Measurements from ENCODE around the gene MPO.

The MPO gene

DNA sequence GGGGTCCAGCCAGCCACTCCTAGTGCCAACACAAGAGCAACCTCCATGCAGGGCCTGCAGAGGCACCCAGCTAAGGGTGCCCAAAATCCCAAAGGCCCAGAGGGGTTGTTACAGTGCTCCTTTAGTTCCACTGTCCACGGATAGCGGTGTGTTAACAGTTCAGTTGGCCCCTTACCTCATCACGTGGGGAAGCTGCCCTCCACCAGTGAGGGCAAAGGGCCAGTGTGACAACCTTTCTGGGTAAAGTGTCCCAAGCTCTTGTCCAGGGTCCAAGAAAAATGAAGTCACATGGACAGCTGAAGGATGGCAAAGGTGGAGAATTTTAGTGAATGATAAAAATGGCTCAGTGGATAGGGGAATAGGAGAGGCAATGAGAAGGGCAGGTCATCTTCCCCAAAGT lies 53.0 kb downstream of the MPO start:
- no peak overlapping the region for H3K27ac Mint-ChIP-seq
- H3K4me1 Mint-ChIP-seq (ENCODE audit: low read depth in 2 of 2) = no peaks in the 10 kb centered on the region
- no peak overlapping the region for H3K4me3 Mint-ChIP-seq
- H3K9me3 Mint-ChIP-seq = no peaks in the 10 kb centered on the region
- no peak for DNase-seq
- H3K36me3 Mint-ChIP-seq (ENCODE audit: insufficient read depth) = no peaks in the 10 kb centered on the region
- peaks cover 35 to 54% of the 10 kb centered on the region in 2 donors for H3K27me3 Mint-ChIP-seq
- ATAC-seq (replicated peaks) = no peak

GRCh38 chr17:58224315-58224714 lies 56.4 kb downstream of the MPO start:
- peaks cover 26 to 32% of the 10 kb centered on the region in 2 donors for H3K27me3 Mint-ChIP-seq
- DNase-seq (no peak), ATAC-seq (replicated peaks) (no peak)
- H3K4me1 Mint-ChIP-seq (ENCODE audit: low read depth in 2 of 2) = peaks cover 3 to 6% of the 10 kb centered on the region in 2 donors
- H3K36me3 Mint-ChIP-seq (ENCODE audit: insufficient read depth) = peaks cover 2% of the 10 kb centered on the region
- no peak overlapping the region for H3K27ac Mint-ChIP-seq
- no peaks in the 10 kb centered on the region for H3K9me3 Mint-ChIP-seq
- no peak overlapping the region for H3K4me3 Mint-ChIP-seq
